PC-3 (cell line): ENCODE measurements around the gene TSTD2. TPM values are rescaled to one million over a fixed set of nuclear protein-coding genes. Genes with fewer than 3 reads are reported as not detected.
"Not testable (repeated sequence)": the region's sequence is repeated elsewhere in the genome, so short reads cannot be mapped to it uniquely, and the experiment has no call there.

Experiments
- ATAC-seq: fragments of 200-7000 bp; cut with Tn5 transposase; 2 replicates; pipeline ENCODE4 v1.9.1; 2020; ENCODE audit warnings: mild to moderate bottlenecking, moderate library complexity
- BruUV-seq: library from RNA; stranded (reverse); fragments of 400-500 nt; replicated peaks from 2 replicates; lab custom pipeline; 2021; lab: Mats Ljungman, UMichigan
- CTCF ChIA-PET: fragments of 300-600 bp; sonication (Branson Sonifier 250); formaldehyde crosslinking; loops from one replicate; lab custom pipeline; 2022; ENCODE audit warnings: antibody characterized with exemption; lab: Charles Lee
- POLR2A ChIA-PET: fragments of 300-600 bp; sonication (Branson Sonifier 250); formaldehyde crosslinking; loops from one replicate; lab custom pipeline; 2022; ENCODE audit warnings: antibody characterized with exemption; ENCODE audit not compliant: unreplicated experiment; lab: Charles Lee
- DNase-seq: peaks from one replicate; pipeline ENCODE4 v3.0.0-alpha.2; 2015
- H2AFZ ChIP-seq: fragments of 300-600 bp; sonication (generic); 2 replicates; pipeline ENCODE4 v1.6.0; 2016; ENCODE audit warnings: antibody characterized with exemption, low read length
- H3F3A ChIP-seq: fragments of 300-600 bp; sonication (generic); one replicate; pipeline ENCODE4 v1.6.0; 2017; ENCODE audit warnings: antibody characterized with exemption, low read length, control low read depth, mild to moderate bottlenecking; ENCODE audit not compliant: unreplicated experiment
- H3K27ac ChIP-seq: fragments of 300-600 bp; sonication (generic); 2 replicates; pipeline ENCODE4 v1.5.1; 2016; ENCODE audit warnings: mild to moderate bottlenecking, low read length
- H3K27me3 ChIP-seq: fragments of 300-600 bp; sonication (generic); 2 replicates; pipeline ENCODE4 v1.6.1; 2016; ENCODE audit warnings: low read length, mixed read lengths
- H3K36me3 ChIP-seq: fragments of 300-600 bp; sonication (generic); 2 replicates; pipeline ENCODE4 v1.6.1; 2016; ENCODE audit warnings: low read depth, mixed run types, low read length, mixed read lengths
- H3K4me1 ChIP-seq: fragments of 300-600 bp; sonication (generic); 2 replicates; pipeline ENCODE4 v1.5.1; 2016; ENCODE audit warnings: low read length; ENCODE audit not compliant: insufficient read depth
- H3K4me2 ChIP-seq: fragments of 300-600 bp; sonication (generic); 2 replicates; pipeline ENCODE4 v1.6.0; 2016; ENCODE audit warnings: low read length
- H3K4me3 ChIP-seq: fragments of 300-600 bp; sonication (generic); 2 replicates; pipeline ENCODE4 v1.5.1; 2016; ENCODE audit warnings: mild to moderate bottlenecking, low read length, mixed read lengths
- H3K79me2 ChIP-seq: fragments of 300-600 bp; sonication (generic); 2 replicates; pipeline ENCODE4 v1.6.1; 2017; ENCODE audit warnings: low read length, mixed read lengths
- H3K9ac ChIP-seq: fragments of 300-600 bp; sonication (generic); 2 replicates; pipeline ENCODE4 v1.6.0; 2016; ENCODE audit warnings: mild to moderate bottlenecking, low read length
- H3K9me2 ChIP-seq: fragments of 300-600 bp; sonication (generic); replicated peaks from 2 replicates; pipeline ENCODE4 v1.6.1; 2016; ENCODE audit warnings: mixed run types, low read length, mixed read lengths
- H3K9me3 ChIP-seq: fragments of 300-600 bp; sonication (generic); 2 replicates; pipeline ENCODE4 v1.6.1; 2016; ENCODE audit warnings: low read length, mixed read lengths
- H4K20me1 ChIP-seq: fragments of 300-600 bp; sonication (generic); 2 replicates; pipeline ENCODE4 v1.6.1; 2016; ENCODE audit warnings: low read length, mixed read lengths
- EZH2 ChIP-seq: fragments of 300-600 bp; sonication (generic); IDR thresholded peaks from one replicate; pipeline ENCODE4 v1.6.1; 2017; ENCODE audit warnings: antibody characterized with exemption, mild to moderate bottlenecking, low read length; ENCODE audit not compliant: unreplicated experiment
- EZH2phosphoT487 ChIP-seq: fragments of 300-600 bp; sonication (generic); IDR thresholded peaks from 2 replicates; pipeline ENCODE4 v1.6.1; 2018; ENCODE audit warnings: mild to moderate bottlenecking, antibody characterized with exemption, low read length, borderline replicate concordance
- intact Hi-C: fragments of 100-400 bp; cut with micrococcal nuclease; formaldehyde crosslinking; loops from 2 replicates; pipeline ENCODE4 v1.9.0; 2023
- total RNA-seq: library from RNA; depleted of rRNA; stranded (reverse); fragments of >200 nt; gene quantifications from 2 replicates; pipeline ENCODE4 v1.2.3, GENCODE V29; 2014
- TF ChIP-seq, protein P1 (sequence below): fragments of 300-600 bp; sonication (generic); conservative IDR thresholded peaks from 2 replicates; pipeline ENCODE4 v1.5.1; 2017; ENCODE audit warnings: antibody characterized with exemption, low read depth, mild to moderate bottlenecking, low read length

The TSTD2 gene
- total RNA-seq, 1 experiment from 2014 or later, result 11.2 TPM

DNA sequence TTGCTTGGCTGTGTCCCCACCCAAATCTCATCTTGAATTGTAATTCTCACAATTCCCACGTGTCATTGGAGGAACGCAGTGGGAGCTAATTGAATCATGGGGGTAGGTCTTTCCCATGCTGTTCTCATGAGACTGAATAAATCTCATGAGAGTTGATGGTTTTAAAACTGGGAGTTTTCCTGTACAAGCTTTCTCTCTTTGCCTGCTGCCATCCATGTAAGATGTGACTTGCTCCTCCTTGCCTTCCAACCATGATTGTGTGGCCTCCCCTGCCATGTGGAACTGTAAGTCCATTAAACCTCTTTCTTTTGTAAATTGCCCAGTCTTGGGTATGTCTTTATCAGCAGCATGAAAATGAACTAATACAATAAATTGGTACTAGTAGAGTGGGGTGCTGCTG is 13.1 kb downstream of the TSTD2 start:
- H2AFZ ChIP-seq, CTCF ChIA-PET, H3K4me2 ChIP-seq, H3K4me1 ChIP-seq, H3K9me2 ChIP-seq, H3K9ac ChIP-seq, H3F3A ChIP-seq, H3K36me3 ChIP-seq, ATAC-seq, intact Hi-C loops, H3K27ac ChIP-seq, DNase-seq, H3K27me3 ChIP-seq, H3K79me2 ChIP-seq, H3K4me3 ChIP-seq, H4K20me1 ChIP-seq, BruUV-seq, H3K9me3 ChIP-seq, POLR2A ChIA-PET: not testable (repeated sequence)

DNA sequence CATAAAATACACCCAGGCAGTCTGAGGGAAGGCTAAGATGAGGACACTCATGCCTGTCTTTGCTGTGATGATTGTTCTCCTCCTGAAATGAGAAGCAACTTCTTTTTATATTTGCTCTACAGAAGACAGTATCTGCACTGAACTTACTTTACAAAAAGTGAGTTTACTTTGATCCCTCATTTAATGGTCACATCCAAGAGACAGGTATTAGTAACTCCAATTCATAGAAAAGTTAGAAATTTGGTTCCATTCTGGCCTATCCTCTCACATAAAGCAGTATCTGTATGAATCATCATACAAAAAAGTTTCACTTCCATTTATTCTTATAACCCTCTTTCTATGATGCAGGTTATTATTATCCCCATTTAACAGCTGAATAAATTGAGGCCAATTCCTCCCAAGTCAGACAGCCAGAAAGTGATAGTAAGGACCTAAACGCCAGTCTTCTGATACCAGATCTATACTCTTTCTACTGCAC is 15.2 kb downstream of the TSTD2 start:
- Histone ChIP-seq H3K4me1 (no peaks in the 10 kb centered on the region), H3K27ac (no peak overlapping the region), H3K9me2 (no peaks in the 10 kb centered on the region), H4K20me1 (no peaks in the 10 kb centered on the region), H3K4me2 (no peak overlapping the region), H3K4me3 (no peak overlapping the region), H2AFZ (no peak overlapping the region), H3F3A (no peaks in the 10 kb centered on the region), H3K9me3 (no peaks in the 10 kb centered on the region), H3K9ac (no peak overlapping the region), H3K36me3 (no peaks in the 10 kb centered on the region), H3K79me2 (no peaks in the 10 kb centered on the region), H3K27me3 (no peaks in the 10 kb centered on the region)
- ChIA-PET POLR2A (no interaction called here), CTCF (no interaction called here)
- ATAC-seq (no peak), DNase-seq (no peak)
- no peak for TF ChIP-seq EZH2
- TF ChIP-seq, protein P1, sequence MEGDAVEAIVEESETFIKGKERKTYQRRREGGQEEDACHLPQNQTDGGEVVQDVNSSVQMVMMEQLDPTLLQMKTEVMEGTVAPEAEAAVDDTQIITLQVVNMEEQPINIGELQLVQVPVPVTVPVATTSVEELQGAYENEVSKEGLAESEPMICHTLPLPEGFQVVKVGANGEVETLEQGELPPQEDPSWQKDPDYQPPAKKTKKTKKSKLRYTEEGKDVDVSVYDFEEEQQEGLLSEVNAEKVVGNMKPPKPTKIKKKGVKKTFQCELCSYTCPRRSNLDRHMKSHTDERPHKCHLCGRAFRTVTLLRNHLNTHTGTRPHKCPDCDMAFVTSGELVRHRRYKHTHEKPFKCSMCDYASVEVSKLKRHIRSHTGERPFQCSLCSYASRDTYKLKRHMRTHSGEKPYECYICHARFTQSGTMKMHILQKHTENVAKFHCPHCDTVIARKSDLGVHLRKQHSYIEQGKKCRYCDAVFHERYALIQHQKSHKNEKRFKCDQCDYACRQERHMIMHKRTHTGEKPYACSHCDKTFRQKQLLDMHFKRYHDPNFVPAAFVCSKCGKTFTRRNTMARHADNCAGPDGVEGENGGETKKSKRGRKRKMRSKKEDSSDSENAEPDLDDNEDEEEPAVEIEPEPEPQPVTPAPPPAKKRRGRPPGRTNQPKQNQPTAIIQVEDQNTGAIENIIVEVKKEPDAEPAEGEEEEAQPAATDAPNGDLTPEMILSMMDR, result no peak
- TF ChIP-seq EZH2phosphoT487, result no peak
- no TSS peak for BruUV-seq
- intact Hi-C loops, result loop anchor here (5.0 kb wide), 1 partner anchor 206 kb away; the partner anchor contains the start of gene TDRD7

DNA sequence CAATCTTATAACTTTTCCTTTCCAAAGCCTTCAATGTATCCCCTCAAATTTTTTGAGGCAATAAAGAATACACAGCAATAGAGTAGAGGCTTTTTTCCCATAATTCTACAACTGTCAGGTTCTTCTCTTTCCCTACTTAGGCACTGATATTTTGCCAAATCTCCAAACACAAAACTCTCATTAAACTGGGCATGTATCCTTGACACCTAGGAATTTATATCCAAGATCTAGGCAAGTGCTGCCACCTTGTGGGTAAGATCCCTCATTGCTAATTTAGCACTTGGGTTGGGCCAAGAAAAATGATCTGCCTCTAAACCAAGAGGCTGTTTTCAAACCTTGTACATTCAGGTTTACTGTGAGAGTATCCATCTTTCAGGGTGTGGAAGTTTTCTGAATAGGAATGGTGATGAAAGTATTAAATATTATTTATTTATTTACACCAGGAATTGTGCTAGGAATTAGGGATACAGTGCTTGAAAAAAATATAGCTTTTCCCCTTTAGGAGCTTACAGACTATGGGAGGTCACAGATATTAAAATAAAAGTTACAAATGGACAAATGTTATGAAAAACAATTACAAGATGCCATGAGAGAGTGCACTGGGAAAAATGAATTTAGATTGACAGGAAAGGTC is 17.6 kb downstream of the TSTD2 start:
- H3K79me2 ChIP-seq, result no peaks in the 10 kb centered on the region
- no peak overlapping the region for H3K27ac ChIP-seq
- DNase-seq, result peak; percentile 72
- H3K9me3 ChIP-seq, result no peaks in the 10 kb centered on the region
- no peak overlapping the region for H3K9ac ChIP-seq
- TF ChIP-seq, protein P1, result peak; percentile 76
- TF ChIP-seq EZH2phosphoT487, result no peak
- CTCF ChIA-PET, result interaction anchor here (0.6 to 1.7 kb wide), 4 partner anchors 17 to 146 kb away, joined by 3 to 14 read pairs (median 5); partner anchors contain the start of gene NCBP1
- BruUV-seq, result no TSS peak
- no peaks in the 10 kb centered on the region for H3K4me1 ChIP-seq
- ATAC-seq, result 0 out of 2 replicates have a peak, but pooled peaks have one; percentile 38
- H3F3A ChIP-seq, result no peaks in the 10 kb centered on the region
- POLR2A ChIA-PET, result interaction anchor here (0.6 kb wide), 1 partner anchor 9 kb away, joined by 3 read pairs; no protein-coding TSS in a partner anchor
- no peaks in the 10 kb centered on the region for H4K20me1 ChIP-seq
- no peak overlapping the region for H3K4me3 ChIP-seq
- no peak overlapping the region for H3K4me2 ChIP-seq
- H3K27me3 ChIP-seq, result no peaks in the 10 kb centered on the region
- intact Hi-C loops, result loop anchor here (1.0 to 5.0 kb wide), 2 partner anchors 147 to 203 kb away; partner anchors contain the start of gene TDRD7
- no peak overlapping the region for H2AFZ ChIP-seq
- H3K36me3 ChIP-seq, result no peaks in the 10 kb centered on the region
- no peaks in the 10 kb centered on the region for H3K9me2 ChIP-seq
